OCI-M2 (cell line): ENCODE results near the gene CEBPB.

Source experiments
- DNase-seq: peaks from one replicate; lab custom pipeline; 2025; ENCODE audit not compliant: unreplicated experiment; lab: John Stamatoyannopoulos, UW

Gene CEBPB

DNA sequence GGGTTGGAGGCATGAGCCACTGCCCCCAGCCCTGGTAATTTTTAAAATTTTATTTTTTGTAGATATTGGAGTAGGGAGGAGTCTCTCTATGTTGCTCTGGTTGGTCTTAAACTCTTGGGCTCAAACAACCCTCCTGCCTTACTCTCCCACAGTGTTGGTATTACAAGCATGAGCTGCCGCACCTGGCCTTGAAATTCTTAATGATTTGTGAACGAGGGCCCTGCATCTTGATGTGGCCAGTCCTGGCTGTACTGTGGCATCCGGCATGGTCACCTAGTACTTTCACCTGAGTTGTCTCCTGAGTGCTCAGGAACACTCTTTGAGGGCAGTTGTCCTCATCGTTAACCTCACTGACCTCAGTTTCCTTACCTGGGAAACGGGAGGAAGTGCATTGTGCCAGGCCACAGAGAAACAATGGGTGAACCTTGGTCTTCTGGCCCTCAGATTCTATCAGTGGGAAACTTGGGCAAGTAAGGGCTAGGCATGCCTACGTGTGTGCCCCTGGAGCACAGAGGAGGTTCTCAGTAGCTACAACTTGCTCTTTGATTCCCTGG lies 19.5 kb downstream of the CEBPB start:
- DNase-seq, result no peak

GRCh38 chr20:50211091-50211490 lies 20.5 kb downstream of the CEBPB start:
- DNase-seq, result no peak

DNA sequence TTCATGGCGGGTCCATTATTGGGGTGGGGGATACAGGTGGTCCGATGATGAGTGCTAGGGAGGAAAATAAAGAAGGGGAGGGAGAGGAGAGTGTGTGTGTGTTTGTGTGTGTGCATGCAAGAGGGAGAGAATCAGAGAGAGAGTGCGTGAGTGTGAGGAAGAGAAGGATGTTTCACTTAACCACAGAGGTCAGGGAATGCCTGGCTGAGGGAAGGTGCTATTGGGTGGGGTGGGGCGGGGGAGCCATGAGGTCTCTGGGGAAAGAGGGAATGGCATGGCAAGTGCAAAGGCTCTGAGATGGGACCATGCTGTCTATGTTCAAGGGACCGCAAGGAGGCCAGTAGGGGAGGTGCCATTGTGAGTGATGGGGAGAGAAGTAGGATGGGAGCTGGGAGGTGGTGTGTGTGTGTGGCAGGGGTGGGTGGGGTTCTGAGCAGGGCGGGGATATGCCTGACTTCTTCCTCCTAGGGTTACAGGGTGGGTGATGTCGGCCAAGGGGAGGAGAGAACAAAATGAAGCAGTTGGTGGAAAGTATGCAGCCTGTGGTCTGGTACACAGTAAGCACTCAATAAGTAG lies 23.0 kb downstream of the CEBPB start:
- no peak for DNase-seq

DNA sequence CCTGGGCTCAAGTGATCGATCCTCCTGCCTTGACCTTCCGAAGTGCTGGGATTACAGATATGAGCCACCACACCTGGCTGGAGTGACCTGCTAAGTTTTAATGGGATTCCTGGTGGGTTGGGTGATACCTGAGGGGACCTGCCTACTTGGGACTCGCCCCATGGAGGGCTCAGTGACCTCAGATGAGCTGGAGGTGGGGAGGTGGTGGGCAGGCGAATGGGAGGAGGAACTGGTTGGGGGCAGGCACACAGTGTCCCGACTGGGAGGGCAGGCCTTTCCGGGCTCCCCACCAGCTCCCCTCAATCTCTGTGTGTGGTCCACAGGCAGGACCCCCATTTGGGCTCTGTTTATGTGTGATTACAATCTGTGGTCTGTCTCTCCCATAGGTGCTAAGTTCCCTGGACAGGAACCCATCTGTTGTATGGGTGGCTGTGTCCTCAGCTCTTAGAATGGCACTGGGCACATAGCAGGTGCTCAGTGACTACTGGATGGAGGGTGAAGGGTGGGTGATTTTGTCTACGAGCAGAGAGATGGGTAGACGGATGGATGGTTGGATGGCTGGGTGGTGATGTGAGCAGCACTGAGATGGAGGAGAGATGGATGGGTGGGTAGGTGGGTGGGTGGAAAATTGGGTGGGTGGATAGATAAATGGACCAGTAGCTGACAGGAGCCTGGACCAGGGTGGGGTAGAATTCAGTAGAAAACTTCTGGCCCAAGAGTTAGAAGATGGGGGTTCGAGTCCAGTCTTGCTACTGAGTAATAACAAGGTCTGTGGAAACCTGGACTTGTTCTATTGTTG lies 23.8 kb downstream of the CEBPB start:
- DNase-seq, result no peak

DNA sequence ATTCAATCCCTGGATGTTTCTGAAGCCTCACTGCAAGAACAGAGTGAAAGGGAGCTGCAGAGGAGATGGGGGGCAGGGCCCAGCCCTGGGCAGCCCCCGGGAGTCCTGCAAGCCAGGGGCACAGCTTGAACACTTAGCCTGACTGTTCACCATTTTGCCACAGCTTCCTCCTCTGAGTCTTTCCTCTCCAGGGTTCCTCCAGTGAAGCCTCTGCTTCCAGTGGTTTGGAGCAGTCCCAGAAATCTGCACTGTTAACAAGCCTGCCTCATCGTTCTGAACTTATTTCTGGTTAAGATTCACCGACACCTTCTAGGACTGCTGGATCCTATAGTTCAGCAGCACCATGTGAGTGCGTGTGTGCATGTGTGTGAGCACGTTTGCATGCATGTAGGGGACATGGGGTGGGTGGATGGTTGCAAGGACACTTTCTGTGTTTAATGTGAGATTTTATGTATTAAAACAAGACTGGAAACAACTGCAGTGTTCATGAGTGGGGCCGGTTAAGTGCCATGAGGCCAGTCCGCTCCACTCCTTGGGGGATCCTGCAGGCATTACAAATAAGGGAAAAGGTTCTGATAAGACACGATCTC lies 24.6 kb downstream of the CEBPB start:
- DNase-seq, result no peak

DNA sequence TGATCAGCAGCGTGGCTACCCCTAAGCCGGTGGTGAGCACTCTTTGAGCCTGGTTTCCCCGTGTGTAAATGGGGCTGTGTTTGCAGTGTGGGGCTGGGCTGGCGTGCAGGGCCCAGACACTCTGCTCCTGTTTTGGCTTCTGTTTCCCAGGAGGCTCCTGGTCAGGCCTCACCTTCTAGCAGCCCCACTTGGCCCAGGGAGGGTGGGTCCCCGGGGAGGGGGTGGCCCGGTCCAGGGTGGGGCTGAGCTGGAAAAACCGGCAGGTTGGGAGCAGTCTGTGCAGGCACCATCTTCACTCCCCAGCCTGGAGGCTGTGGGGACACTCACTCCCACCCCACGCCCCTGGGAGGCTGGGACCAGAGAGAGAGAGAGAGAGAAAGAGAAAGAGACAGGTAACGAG lies 25.3 kb downstream of the CEBPB start:
- DNase-seq, result no peak

GRCh38 chr20:50216543-50217206 lies 26.0 kb downstream of the CEBPB start:
- no peak for DNase-seq

DNA sequence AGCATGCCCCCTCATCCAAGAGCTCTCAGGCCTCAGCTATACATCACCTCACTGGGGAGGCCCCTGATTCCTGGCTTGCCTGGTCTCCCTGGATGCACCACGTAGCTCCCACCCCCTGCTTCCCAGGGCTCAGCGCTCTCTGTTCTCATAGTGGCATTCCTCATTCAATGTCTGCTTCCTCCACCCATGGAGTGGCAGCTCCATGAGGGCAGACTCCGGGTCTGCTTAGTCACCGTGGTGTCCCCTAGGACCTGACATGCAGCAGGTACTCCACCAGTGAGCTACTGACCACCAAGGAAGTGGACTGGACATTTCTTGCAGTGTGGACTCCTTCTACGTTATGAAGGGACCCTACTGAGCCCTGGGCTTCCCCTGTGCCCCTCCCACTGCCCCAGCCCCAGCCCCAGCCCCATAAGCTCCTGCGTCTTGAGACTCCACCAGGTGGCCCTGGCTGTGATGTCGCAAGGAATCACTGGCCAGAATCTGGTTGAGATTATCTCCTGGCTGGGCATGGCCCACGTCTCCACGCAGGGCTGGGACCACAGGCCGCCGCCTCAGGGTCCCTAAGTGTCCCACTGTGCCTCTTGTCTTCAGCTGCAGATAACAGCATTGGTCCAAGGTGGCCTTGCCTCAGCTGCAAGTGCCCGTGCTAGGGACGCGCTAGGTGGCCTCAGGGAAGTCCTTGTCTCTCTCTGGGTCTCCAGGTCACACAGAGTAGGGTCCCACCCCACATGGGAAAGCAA lies 26.7 kb downstream of the CEBPB start:
- DNase-seq, result no peak

DNA sequence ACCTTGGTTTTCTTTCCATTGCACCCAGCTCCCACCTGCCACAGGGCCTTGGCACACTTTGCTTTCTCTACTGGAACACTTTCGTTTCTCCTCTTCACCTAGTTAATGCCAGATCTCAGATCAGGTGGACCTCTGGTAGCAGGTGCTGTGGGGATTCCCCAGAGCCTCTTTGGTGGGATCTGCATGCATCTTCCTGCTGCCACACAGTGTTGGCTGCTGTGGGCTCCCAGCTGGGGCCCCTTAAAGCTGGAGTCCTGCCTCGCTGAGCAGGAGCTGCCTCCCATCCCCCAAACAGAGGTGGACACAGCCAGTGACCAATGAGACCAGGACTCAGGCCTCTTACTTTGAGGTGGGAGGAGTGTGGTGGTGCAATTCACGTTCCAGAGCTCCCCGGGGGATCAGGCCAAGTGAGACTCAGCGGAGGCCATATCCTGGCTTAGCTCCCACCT lies 28.4 kb downstream of the CEBPB start:
- DNase-seq, result no peak

DNA sequence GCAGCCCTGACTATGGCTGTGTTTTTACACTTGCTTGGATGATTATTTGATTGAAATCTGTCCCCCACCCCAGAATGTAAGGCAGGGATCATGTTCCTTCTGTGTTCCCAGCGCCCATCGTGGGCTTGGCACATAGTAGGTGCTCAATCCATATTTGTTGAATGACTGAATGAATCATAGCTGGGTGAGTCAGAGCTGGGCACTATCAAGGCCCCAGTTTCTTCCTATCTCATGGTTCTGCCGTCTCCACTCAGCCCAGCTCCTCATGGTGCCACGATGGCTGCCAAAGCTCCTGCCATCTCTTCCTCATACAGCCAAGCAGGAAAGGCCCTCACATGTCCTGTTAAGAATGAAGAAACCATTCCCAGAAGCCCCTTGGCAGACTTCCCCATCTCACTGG lies 29.0 kb downstream of the CEBPB start:
- no peak for DNase-seq

GRCh38 chr20:50220093-50220893 lies 29.7 kb downstream of the CEBPB start:
- no peak for DNase-seq

- no peak for DNase-seq
Observed at GRCh38 chr20:50220894-50221365, 30.3 kb downstream of the CEBPB start.

- DNase-seq, result no peak
Observed at GRCh38 chr20:50221501-50222308, 31.1 kb downstream of the CEBPB start.

DNA sequence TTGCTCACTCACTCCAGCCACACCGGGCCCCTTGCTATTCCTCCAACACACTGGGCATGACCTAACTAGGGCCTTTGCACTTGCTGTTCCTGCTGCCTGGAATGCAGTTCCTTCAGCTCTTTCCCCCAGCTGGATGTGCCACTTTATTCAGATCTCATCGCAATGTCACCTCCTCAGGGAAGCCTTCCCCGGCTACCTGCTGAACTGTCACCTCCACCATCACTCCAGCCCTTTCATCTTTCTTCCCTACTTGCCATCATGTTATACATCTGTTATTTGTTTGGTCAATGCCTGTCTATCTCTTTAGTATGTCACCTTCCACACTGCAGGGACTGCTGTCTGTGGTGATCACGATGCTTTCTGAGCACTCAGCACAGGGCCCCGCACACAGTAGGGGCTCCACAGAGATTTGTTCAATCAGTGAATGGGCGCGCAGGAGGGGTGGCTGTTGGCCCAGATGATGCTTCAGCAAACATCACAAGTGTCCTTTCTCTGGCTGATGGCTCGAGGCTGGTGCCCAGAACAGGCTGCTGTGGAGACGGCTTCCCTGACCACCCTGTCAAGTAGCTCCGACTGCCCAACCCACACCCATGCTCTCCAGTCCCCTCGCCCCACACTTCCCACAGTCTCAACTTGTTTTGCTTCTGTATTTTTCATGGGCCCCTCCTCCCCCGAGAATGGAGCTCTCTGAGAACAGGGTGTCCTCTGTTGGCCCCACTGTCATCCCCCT lies 31.8 kb downstream of the CEBPB start:
- no peak for DNase-seq

- DNase-seq, result no peak
Observed at GRCh38 chr20:50223039-50224005, 32.7 kb downstream of the CEBPB start.

DNA sequence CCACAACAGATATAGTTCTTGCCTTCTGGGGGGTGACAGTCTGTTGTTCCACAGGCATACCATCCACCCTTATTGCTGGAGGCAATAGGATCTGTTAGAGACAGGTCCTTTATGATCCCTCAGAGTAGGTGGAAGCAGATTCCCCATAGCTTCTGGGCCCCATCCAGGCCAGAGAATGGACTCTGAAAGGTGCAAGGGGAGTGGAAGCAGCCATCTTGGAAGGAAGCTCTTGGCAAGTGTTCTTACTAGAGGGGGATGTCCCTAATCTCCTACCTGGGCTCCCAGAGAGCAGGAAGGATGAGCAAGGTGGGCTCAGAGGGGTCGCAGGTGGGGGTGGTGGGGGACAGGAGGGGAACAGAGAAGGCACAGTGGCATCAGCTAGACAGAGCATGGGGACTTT lies 33.4 kb downstream of the CEBPB start:
- DNase-seq, result no peak

DNA sequence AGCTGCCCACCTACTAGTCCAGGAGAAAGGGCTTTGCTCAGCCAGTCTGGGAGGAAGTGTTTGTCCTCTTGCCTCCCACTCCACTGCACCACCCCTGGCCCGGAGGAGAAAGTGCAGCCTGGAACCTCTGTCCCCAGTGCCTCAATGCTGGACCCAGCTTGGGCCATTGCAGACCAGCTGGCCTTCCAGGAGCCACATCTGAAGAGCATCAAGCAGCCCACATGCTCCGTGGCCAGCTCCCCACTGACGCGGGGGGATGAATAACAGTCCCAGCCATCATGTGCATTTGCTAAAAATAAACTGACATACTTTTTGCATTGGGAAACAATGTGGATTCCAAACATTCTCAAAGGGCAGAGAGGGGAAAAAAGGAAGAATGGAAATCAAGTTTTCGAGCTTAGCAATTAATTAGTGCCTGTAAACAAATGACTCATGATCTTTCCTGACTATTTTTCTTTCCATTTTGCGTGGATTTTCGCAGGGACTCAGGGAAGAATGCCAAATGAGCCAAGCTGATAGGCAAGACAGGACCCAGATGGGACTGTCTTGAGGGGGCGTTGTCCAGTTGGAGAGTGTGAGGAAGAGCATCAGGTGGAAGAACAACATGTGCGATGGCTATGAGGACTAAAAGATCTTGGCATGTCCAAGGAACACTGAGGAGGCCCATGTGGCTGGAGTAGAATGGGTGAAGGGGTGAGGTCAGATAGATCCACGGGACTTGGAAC lies 34.1 kb downstream of the CEBPB start:
- DNase-seq, result no peak
